ENCODE data around the gene PICK1. TPM values are rescaled to one million over a fixed set of nuclear protein-coding genes. Genes with fewer than 3 reads are reported as not detected.

The PICK1 gene
- total and polyA plus RNA-seq, 2 donors (not counting 3 experiments of a cell fraction or from before 2014, with no cell fraction given), result 18.0 to 20.8 TPM

GRCh38 chr22:38077595-38077994, 20.4 kb downstream of the PICK1 start:
- no peak overlapping the region for H3K27ac ChIP-seq (ENCODE audit: insufficient read depth, low read depth, low read length)
- peaks cover 6 to 9% of the 10 kb centered on the region in 2 experiments for H3K27me3 ChIP-seq (ENCODE audit: control insufficient read depth in 2 of 2, insufficient read depth in 2 of 2, low read length in 2 of 2)
- no peak overlapping the region for H3K9ac ChIP-seq (replicated peaks; ENCODE audit: extremely low read depth, insufficient read depth, low read length)
- H3K9me3 ChIP-seq (replicated peaks; ENCODE audit: control insufficient read depth, insufficient read depth, low read length), result no peaks in the 10 kb centered on the region
- H3K4me3 ChIP-seq (replicated peaks in 1 of 3; ENCODE audit: insufficient read depth in 1 of 3, low read depth in 1 of 3, low read length in 3 of 3), result no peak overlapping the region
- POLR2A ChIA-PET, result no interaction called here
- H3K79me2 ChIP-seq (ENCODE audit: control insufficient read depth, insufficient read depth, low read length), result no peaks in the 10 kb centered on the region
- intact Hi-C loops (cut with micrococcal nuclease), result no loop called here
- DNase-seq (ENCODE audit: low read depth, low spot score) (no peak), FAIRE-seq (no peak)
- no peaks in the 10 kb centered on the region for H3K9me1 ChIP-seq (replicated peaks; ENCODE audit: control insufficient read depth, extremely low read depth, insufficient read depth, low read length)
- no TSS peak for BruUV-seq (replicated peaks)
- H2AFZ ChIP-seq (ENCODE audit: low read depth, low read length), result no peak overlapping the region
- TF ChIP-seq JUN (IDR thresholded peaks at IDR 0.05; ENCODE audit: borderline replicate concordance, insufficient read depth, insufficient read length, low read depth), result no peak
- CTCF ChIA-PET, result interaction anchor here (0.7 to 1.0 kb wide), 2 partner anchors 20 to 41 kb away, joined by 3 read pairs; no protein-coding TSS in a partner anchor
- dilution Hi-C loops (cut with MboI; ENCODE audit: extremely low pct_ligation_motif_present, low sequenced_read_pairs), result no loop called here
- peaks cover 5% of the 10 kb centered on the region for H3K4me1 ChIP-seq (ENCODE audit: control insufficient read depth, extremely low read depth, insufficient read depth, low read length)
- no peaks in the 10 kb centered on the region for H4K20me1 ChIP-seq (replicated peaks; ENCODE audit: control insufficient read depth, extremely low read depth, insufficient read depth, low read length)
- H3K36me3 ChIP-seq (ENCODE audit: control insufficient read depth in 2 of 2, extremely low read depth in 1 of 2, insufficient read depth in 2 of 2, low read length in 2 of 2), result peaks cover 0 to 5% of the 10 kb centered on the region in 2 experiments
- H3K4me2 ChIP-seq (ENCODE audit: insufficient read depth, low read length), result no peak overlapping the region

- POLR2A ChIA-PET, result no interaction called here
- no TSS peak for BruUV-seq (replicated peaks)
- H3K9me3 ChIP-seq (replicated peaks; ENCODE audit: control insufficient read depth, insufficient read depth, low read length), result no peaks in the 10 kb centered on the region
- H2AFZ ChIP-seq (ENCODE audit: low read depth, low read length), result no peak overlapping the region
- no peak overlapping the region for H3K4me3 ChIP-seq (replicated peaks in 1 of 3; ENCODE audit: insufficient read depth in 1 of 3, low read depth in 1 of 3, low read length in 3 of 3)
- no peak for FAIRE-seq
- H3K27ac ChIP-seq (ENCODE audit: insufficient read depth, low read depth, low read length), result no peak overlapping the region
- H3K36me3 ChIP-seq (ENCODE audit: control insufficient read depth in 2 of 2, extremely low read depth in 1 of 2, insufficient read depth in 2 of 2, low read length in 2 of 2), result no peaks in the 10 kb centered on the region
- H3K4me2 ChIP-seq (ENCODE audit: insufficient read depth, low read length), result no peak overlapping the region
- no peaks in the 10 kb centered on the region for H4K20me1 ChIP-seq (replicated peaks; ENCODE audit: control insufficient read depth, extremely low read depth, insufficient read depth, low read length)
- H3K79me2 ChIP-seq (ENCODE audit: control insufficient read depth, insufficient read depth, low read length), result no peaks in the 10 kb centered on the region
- peaks cover 5% of the 10 kb centered on the region for H3K4me1 ChIP-seq (ENCODE audit: control insufficient read depth, extremely low read depth, insufficient read depth, low read length)
- H3K9me1 ChIP-seq (replicated peaks; ENCODE audit: control insufficient read depth, extremely low read depth, insufficient read depth, low read length), result no peaks in the 10 kb centered on the region
- no peak for TF ChIP-seq MYC (IDR thresholded peaks at IDR 0.05; ENCODE audit: low read depth, low read length)
- TF ChIP-seq MAX (IDR thresholded peaks at IDR 0.05; ENCODE audit: insufficient read depth, insufficient read length), result no peak
- no peak for TF ChIP-seq CTCF (IDR thresholded peaks at IDR 0.05; ENCODE audit: extremely low read depth in 1 of 2, insufficient read depth in 1 of 2, low read depth in 1 of 2, low read length in 2 of 2)
- TF ChIP-seq JUN (IDR thresholded peaks at IDR 0.05; ENCODE audit: borderline replicate concordance, insufficient read depth, insufficient read length, low read depth), result no peak
- TF ChIP-seq EZH2 (IDR thresholded peaks at IDR 0.05; ENCODE audit: borderline replicate concordance, low read depth, low read length, severe bottlenecking), result no peak
- TF ChIP-seq POLR2A (IDR thresholded peaks at IDR 0.05; ENCODE audit: low read depth, low read length), result no peak
- no peak for TF ChIP-seq GATA2 (IDR thresholded peaks at IDR 0.05; ENCODE audit: insufficient read depth, insufficient read length, low read depth, low read length)
- TF ChIP-seq POLR2AphosphoS5 (IDR thresholded peaks at IDR 0.05; ENCODE audit: insufficient read depth, low read depth, low read length), result no peak
- no peak for TF ChIP-seq FOS (IDR thresholded peaks at IDR 0.05; ENCODE audit: borderline replicate concordance, insufficient read depth, low read length)
- no peak overlapping the region for H3K9ac ChIP-seq (replicated peaks; ENCODE audit: extremely low read depth, insufficient read depth, low read length)
- CTCF ChIA-PET, result interaction anchor here (0.7 to 1.0 kb wide), 2 partner anchors 19 to 40 kb away, joined by 3 read pairs; no protein-coding TSS in a partner anchor
- DNase-seq (ENCODE audit: low read depth, low spot score), result no peak
- dilution Hi-C loops (cut with MboI; ENCODE audit: extremely low pct_ligation_motif_present, low sequenced_read_pairs), result no loop called here
- peaks cover 9 to 11% of the 10 kb centered on the region in 2 experiments for H3K27me3 ChIP-seq (ENCODE audit: control insufficient read depth in 2 of 2, insufficient read depth in 2 of 2, low read length in 2 of 2)
- intact Hi-C loops (cut with micrococcal nuclease), result no loop called here
Observed at GRCh38 chr22:38078046-38078840, 21.0 kb downstream of the PICK1 start.
